Measurements from ENCODE around the gene SRSF7.
"Not testable (repeated sequence)": the region's sequence is repeated elsewhere in the genome, so short reads cannot be mapped to it uniquely, and the experiment has no call there.

GRCh38 chr2:38792321-38792720, 41.2 kb upstream of the SRSF7 start:
- TF ChIP-seq CTCF (IDR thresholded peaks at IDR 0.05; ENCODE audit: low read depth, low read length, missing input control); GABPA (IDR thresholded peaks at IDR 0.05 in 1 of 2, conservative IDR thresholded peaks at IDR 0.05 in 1 of 2); HNF4G (IDR thresholded peaks at IDR 0.05); RAD21 (IDR thresholded peaks at IDR 0.05); ATF3 (IDR thresholded peaks at IDR 0.05); MAX (IDR thresholded peaks at IDR 0.05): not testable (repeated sequence)
